PC-3 (cell line): Measurements from ENCODE around the gene FLRT1. TPM values are rescaled to one million over a fixed set of nuclear protein-coding genes. Genes with fewer than 3 reads are reported as not detected.

Source experiments
- ATAC-seq: fragments of 200-7000 bp; cut with Tn5 transposase; 2 replicates; pipeline ENCODE4 v1.9.1; 2020; ENCODE audit warnings: mild to moderate bottlenecking, moderate library complexity
- BruUV-seq: library from RNA; stranded (reverse); fragments of 400-500 nt; replicated peaks from 2 replicates; lab custom pipeline; 2021; lab: Mats Ljungman, UMichigan
- CTCF ChIA-PET: fragments of 300-600 bp; sonication (Branson Sonifier 250); formaldehyde crosslinking; loops from one replicate; lab custom pipeline; 2022; ENCODE audit warnings: antibody characterized with exemption; lab: Charles Lee
- POLR2A ChIA-PET: fragments of 300-600 bp; sonication (Branson Sonifier 250); formaldehyde crosslinking; loops from one replicate; lab custom pipeline; 2022; ENCODE audit warnings: antibody characterized with exemption; ENCODE audit not compliant: unreplicated experiment; lab: Charles Lee
- DNase-seq: peaks from one replicate; pipeline ENCODE4 v3.0.0-alpha.2; 2015
- H2AFZ ChIP-seq: fragments of 300-600 bp; sonication (generic); 2 replicates; pipeline ENCODE4 v1.6.0; 2016; ENCODE audit warnings: antibody characterized with exemption, low read length
- H3F3A ChIP-seq: fragments of 300-600 bp; sonication (generic); one replicate; pipeline ENCODE4 v1.6.0; 2017; ENCODE audit warnings: antibody characterized with exemption, low read length, control low read depth, mild to moderate bottlenecking; ENCODE audit not compliant: unreplicated experiment
- H3K27ac ChIP-seq: fragments of 300-600 bp; sonication (generic); 2 replicates; pipeline ENCODE4 v1.5.1; 2016; ENCODE audit warnings: mild to moderate bottlenecking, low read length
- H3K27me3 ChIP-seq: fragments of 300-600 bp; sonication (generic); 2 replicates; pipeline ENCODE4 v1.6.1; 2016; ENCODE audit warnings: low read length, mixed read lengths
- H3K36me3 ChIP-seq: fragments of 300-600 bp; sonication (generic); 2 replicates; pipeline ENCODE4 v1.6.1; 2016; ENCODE audit warnings: low read depth, mixed run types, low read length, mixed read lengths
- H3K4me1 ChIP-seq: fragments of 300-600 bp; sonication (generic); 2 replicates; pipeline ENCODE4 v1.5.1; 2016; ENCODE audit warnings: low read length; ENCODE audit not compliant: insufficient read depth
- H3K4me2 ChIP-seq: fragments of 300-600 bp; sonication (generic); 2 replicates; pipeline ENCODE4 v1.6.0; 2016; ENCODE audit warnings: low read length
- H3K4me3 ChIP-seq: fragments of 300-600 bp; sonication (generic); 2 replicates; pipeline ENCODE4 v1.5.1; 2016; ENCODE audit warnings: mild to moderate bottlenecking, low read length, mixed read lengths
- H3K79me2 ChIP-seq: fragments of 300-600 bp; sonication (generic); 2 replicates; pipeline ENCODE4 v1.6.1; 2017; ENCODE audit warnings: low read length, mixed read lengths
- H3K9ac ChIP-seq: fragments of 300-600 bp; sonication (generic); 2 replicates; pipeline ENCODE4 v1.6.0; 2016; ENCODE audit warnings: mild to moderate bottlenecking, low read length
- H3K9me2 ChIP-seq: fragments of 300-600 bp; sonication (generic); replicated peaks from 2 replicates; pipeline ENCODE4 v1.6.1; 2016; ENCODE audit warnings: mixed run types, low read length, mixed read lengths
- H3K9me3 ChIP-seq: fragments of 300-600 bp; sonication (generic); 2 replicates; pipeline ENCODE4 v1.6.1; 2016; ENCODE audit warnings: low read length, mixed read lengths
- H4K20me1 ChIP-seq: fragments of 300-600 bp; sonication (generic); 2 replicates; pipeline ENCODE4 v1.6.1; 2016; ENCODE audit warnings: low read length, mixed read lengths
- CTCF ChIP-seq: fragments of 300-600 bp; sonication (generic); conservative IDR thresholded peaks from 2 replicates; pipeline ENCODE4 v1.5.1; 2017; ENCODE audit warnings: antibody characterized with exemption, low read depth, mild to moderate bottlenecking, low read length
- EZH2 ChIP-seq: fragments of 300-600 bp; sonication (generic); IDR thresholded peaks from one replicate; pipeline ENCODE4 v1.6.1; 2017; ENCODE audit warnings: antibody characterized with exemption, mild to moderate bottlenecking, low read length; ENCODE audit not compliant: unreplicated experiment
- EZH2phosphoT487 ChIP-seq: fragments of 300-600 bp; sonication (generic); IDR thresholded peaks from 2 replicates; pipeline ENCODE4 v1.6.1; 2018; ENCODE audit warnings: mild to moderate bottlenecking, antibody characterized with exemption, low read length, borderline replicate concordance
- intact Hi-C: fragments of 100-400 bp; cut with micrococcal nuclease; formaldehyde crosslinking; loops from 2 replicates; pipeline ENCODE4 v1.9.0; 2023
- total RNA-seq: library from RNA; depleted of rRNA; stranded (reverse); fragments of >200 nt; gene quantifications from 2 replicates; pipeline ENCODE4 v1.2.3, GENCODE V29; 2014

Gene FLRT1
- total RNA-seq, 1 experiment from 2014 or later: not detected

- no peaks in the 10 kb centered on the region for H3K9me2 ChIP-seq
- H3K27me3 ChIP-seq: no peaks in the 10 kb centered on the region
- H3K9ac ChIP-seq: no peak overlapping the region
- no peaks in the 10 kb centered on the region for H3K36me3 ChIP-seq
- H2AFZ ChIP-seq: no peak overlapping the region
- no peaks in the 10 kb centered on the region for H3K4me1 ChIP-seq
- no peaks in the 10 kb centered on the region for H4K20me1 ChIP-seq
- no TSS peak for BruUV-seq
- intact Hi-C loops: no loop called here
- H3K4me3 ChIP-seq: no peak overlapping the region
- TF ChIP-seq EZH2phosphoT487 (no peak), CTCF (no peak), EZH2 (no peak)
- no peak overlapping the region for H3K27ac ChIP-seq
- POLR2A ChIA-PET: no interaction called here
- ATAC-seq (no peak), DNase-seq (no peak)
- no peak overlapping the region for H3K4me2 ChIP-seq
- H3K9me3 ChIP-seq: no peaks in the 10 kb centered on the region
- no peaks in the 10 kb centered on the region for H3F3A ChIP-seq
- CTCF ChIA-PET: no interaction called here
- no peaks in the 10 kb centered on the region for H3K79me2 ChIP-seq
These were observed 22.2 kb downstream of the FLRT1 start for GRCh38 chr11:64057890-64058289.

DNA sequence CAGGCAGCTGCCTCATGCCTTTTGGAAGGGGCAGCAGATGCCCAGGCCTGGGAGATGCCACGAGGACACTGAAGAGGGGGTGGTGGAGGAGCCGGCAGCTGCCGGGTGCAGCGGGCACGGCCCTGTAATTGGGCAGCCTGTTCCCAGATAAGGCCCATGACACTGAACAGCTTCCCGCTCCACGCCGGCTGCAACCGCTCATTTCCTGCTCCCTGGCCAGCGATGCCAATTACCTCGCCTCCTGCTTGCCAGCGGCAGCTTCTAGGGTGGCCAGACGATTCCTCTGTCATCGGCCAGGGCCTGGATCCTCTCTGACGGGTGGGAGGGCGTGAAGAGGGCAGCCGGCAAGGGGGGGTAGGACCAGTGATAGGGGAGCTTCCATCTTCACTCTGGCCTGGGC, 22.8 kb downstream of the FLRT1 start:
- no peak for ATAC-seq
- Histone ChIP-seq H4K20me1 (no peaks in the 10 kb centered on the region), H2AFZ (no peak overlapping the region), H3K9me2 (no peaks in the 10 kb centered on the region), H3K4me1 (no peaks in the 10 kb centered on the region), H3K27me3 (no peaks in the 10 kb centered on the region), H3K4me3 (no peak overlapping the region), H3K4me2 (no peak overlapping the region), H3K27ac (no peak overlapping the region), H3K36me3 (no peaks in the 10 kb centered on the region), H3K9me3 (no peaks in the 10 kb centered on the region), H3F3A (no peaks in the 10 kb centered on the region), H3K79me2 (no peaks in the 10 kb centered on the region), H3K9ac (no peak overlapping the region)
- POLR2A ChIA-PET: no interaction called here
- no peak for DNase-seq
- BruUV-seq: no TSS peak
- intact Hi-C loops: no loop called here
- CTCF ChIA-PET: no interaction called here
- TF ChIP-seq EZH2 (no peak), CTCF (no peak), EZH2phosphoT487 (no peak)

DNA sequence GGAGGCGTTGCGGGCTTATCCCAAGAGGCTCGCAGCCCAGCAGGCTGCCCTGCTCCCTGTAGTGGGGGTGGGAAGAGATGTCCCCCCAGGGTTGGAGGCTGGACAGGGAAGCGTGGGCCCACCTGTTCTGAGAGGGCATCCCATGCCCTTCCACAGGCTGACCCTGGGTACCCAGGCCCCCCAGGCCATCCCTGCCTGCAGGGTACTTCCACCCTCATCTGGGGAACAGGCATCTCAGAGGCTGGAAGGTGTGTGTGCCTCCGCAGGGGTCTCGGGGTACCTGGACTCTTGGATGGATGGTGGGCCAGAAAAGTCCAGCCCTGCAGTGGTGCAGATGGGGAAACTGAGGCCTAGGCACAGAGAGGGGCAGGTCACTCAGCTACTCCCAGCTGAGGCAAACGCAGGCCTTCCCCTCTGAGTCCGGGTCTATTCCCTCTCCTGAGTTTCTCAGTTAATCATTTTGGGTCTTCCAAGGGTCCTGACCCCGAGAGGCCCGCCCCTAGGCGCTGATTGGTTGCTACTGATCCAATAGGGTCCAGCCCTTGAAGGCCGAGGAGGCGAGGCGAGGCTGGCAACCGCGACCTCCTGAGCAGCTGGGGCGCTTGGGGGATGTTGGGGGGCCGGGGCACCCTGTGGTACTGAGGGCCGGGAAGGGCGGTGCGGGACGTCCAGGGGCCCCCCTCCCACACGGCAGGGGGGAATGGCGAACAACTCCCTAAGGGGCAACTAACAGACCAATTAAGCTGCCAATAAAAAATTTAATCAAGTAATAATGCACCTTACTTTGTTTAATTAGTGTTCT, 23.8 kb downstream of the FLRT1 start:
- no TSS peak for BruUV-seq

More for the DNA sequence above, 23.8 kb downstream of the FLRT1 start:
- Histone ChIP-seq H3K79me2 (no peaks in the 10 kb centered on the region), H3K36me3 (no peaks in the 10 kb centered on the region), H3K4me2 (no peak overlapping the region), H3K9me2 (no peaks in the 10 kb centered on the region), H3K9ac (no peak overlapping the region), H3K4me1 (no peaks in the 10 kb centered on the region), H2AFZ (no peak overlapping the region), H3K4me3 (no peak overlapping the region), H3F3A (no peaks in the 10 kb centered on the region), H3K27me3 (no peaks in the 10 kb centered on the region), H3K27ac (no peak overlapping the region), H3K9me3 (no peaks in the 10 kb centered on the region), H4K20me1 (no peaks in the 10 kb centered on the region)
- ATAC-seq (no peak), DNase-seq (no peak)
- CTCF ChIA-PET: no interaction called here
- intact Hi-C loops: no loop called here
- POLR2A ChIA-PET: no interaction called here
- no peak for TF ChIP-seq CTCF
- TF ChIP-seq EZH2phosphoT487: no peak
- TF ChIP-seq EZH2: no peak
